Aorta (tissue), 5 donors: ENCODE results near the gene KCNC2. TPM values are rescaled to one million over a fixed set of nuclear protein-coding genes. Genes with fewer than 3 reads are reported as not detected.

Experiments used
- ATAC-seq: fragments of 200-7000 bp; cut with Tn5 transposase; one replicate; pipeline ENCODE4 v1.9.1; 2022; ENCODE audit warnings: moderate library complexity; ENCODE audit not compliant: low FRiP score
- DNase-seq, 2 donors: peaks; one replicate each; pipeline ENCODE4 v3.0.0-alpha.2; 2020
- H3K27ac ChIP-seq, 2 donors: one replicate each; pipeline ENCODE4 v1.5.1; 2013; ENCODE audit warnings: low read length in 2 of 2, mild to moderate bottlenecking in 2 of 2, moderate library complexity in 2 of 2, control low read depth in 1 of 2, inconsistent platforms in 1 of 2, low read depth in 1 of 2
- H3K27me3 ChIP-seq, 2 donors: one replicate each; pipeline ENCODE4 v1.6.1; 2013; ENCODE audit warnings: control low read depth in 1 of 2, low read length in 1 of 2, mild to moderate bottlenecking in 1 of 2, moderate library complexity in 1 of 2; ENCODE audit not compliant: insufficient read depth in 2 of 2, control insufficient read depth in 1 of 2
- H3K36me3 ChIP-seq, 2 donors: one replicate each; pipeline ENCODE4 v1.6.1; 2013; ENCODE audit warnings: control low read depth in 1 of 2, low read length in 1 of 2, mild to moderate bottlenecking in 1 of 2; ENCODE audit not compliant: insufficient read depth in 2 of 2, control insufficient read depth in 1 of 2
- H3K4me1 ChIP-seq, 2 donors: one replicate each; pipeline ENCODE4 v1.6.1; 2013; ENCODE audit warnings: low read length in 2 of 2, control low read depth in 1 of 2, mild to moderate bottlenecking in 1 of 2, moderate library complexity in 1 of 2; ENCODE audit not compliant: insufficient read depth in 2 of 2, control insufficient read depth in 1 of 2
- H3K4me3 ChIP-seq, 2 donors: one replicate each; pipeline ENCODE4 v1.5.1; 2013; ENCODE audit warnings: low read length in 2 of 2, control low read depth in 1 of 2, mild to moderate bottlenecking in 1 of 2
- H3K9me3 ChIP-seq: one replicate; pipeline ENCODE4 v1.6.1; 2013; ENCODE audit warnings: mild to moderate bottlenecking, low read length; ENCODE audit not compliant: control insufficient read depth
- WGBS, 2 donors: extraction: QIAGEN DNeasy Blood & Tissue Kit; methylation state at CpG; one replicate each; pipeline ENCODE4 v1.1.7; 2013; 5-methylcytosine and 5-hydroxymethylcytosine counted together
- intact Hi-C, 2 donors: fragments of 100-400 bp; cut with DNase I; formaldehyde crosslinking; loops; one replicate each; pipeline versions ENCODE4 v1.14.2 to v1.15.0; 2022
- polyA plus RNA-seq, 2 donors: library from polyadenylated mRNA; stranded (reverse); fragments of 200-250 nt; gene quantifications; one replicate each; pipeline ENCODE4 v1.2.3, GENCODE V29; 2013
- total RNA-seq, 2 donors: library from RNA; stranded (reverse); fragmentation: NEBNext Ultra II Directional; extraction: Animal tissue kit (Norgen Biotek cat#: 25700); gene quantifications; one replicate each; pipeline ENCODE4 v1.2.1, GENCODE V29; 2021
- donor health status: healthy with polysubstance abuse.
- donor health status: Bipolar disorder and iron deficiency.
- donor health status: DM: no; HTN: no; CAD: no.
- donor health status: DM: no; HTN: no; CAD: no.
- donor health status: DM: yes; HTN: yes; CAD: no.

Gene KCNC2
- total and polyA plus RNA-seq, 4 donors = not detected

DNA sequence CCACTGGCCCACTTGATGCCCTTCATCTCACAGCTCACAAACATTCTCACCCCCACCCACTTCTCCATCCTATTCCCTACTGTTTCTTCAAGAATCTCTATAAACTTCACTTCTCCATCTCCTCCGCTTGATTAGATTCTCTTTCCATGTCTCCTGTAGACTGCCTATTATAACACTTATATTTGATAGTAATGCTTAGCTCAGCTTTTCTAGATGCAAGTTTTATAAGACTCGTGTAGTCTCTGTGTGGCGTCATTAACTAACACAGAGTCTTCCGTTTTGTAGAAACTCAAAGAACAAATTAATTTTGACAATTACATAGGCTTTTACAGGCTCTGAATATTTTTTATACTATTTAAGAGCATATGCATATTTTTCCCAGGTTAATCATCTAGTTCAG, 25.7 kb downstream of the KCNC2 start:
- Histone ChIP-seq H3K36me3 (no peaks in the 10 kb centered on the region), H3K4me3 (no peak overlapping the region), H3K27ac (no peak overlapping the region), H3K9me3 (no peaks in the 10 kb centered on the region), H3K4me1 (no peaks in the 10 kb centered on the region), H3K27me3 (no peaks in the 10 kb centered on the region)
- no peak for DNase-seq
- WGBS, 2 donors = 89 to 92% methylated on average over 4 of the region's 4 CpGs
- intact Hi-C loops = no loop called here
- ATAC-seq = no peak

DNA sequence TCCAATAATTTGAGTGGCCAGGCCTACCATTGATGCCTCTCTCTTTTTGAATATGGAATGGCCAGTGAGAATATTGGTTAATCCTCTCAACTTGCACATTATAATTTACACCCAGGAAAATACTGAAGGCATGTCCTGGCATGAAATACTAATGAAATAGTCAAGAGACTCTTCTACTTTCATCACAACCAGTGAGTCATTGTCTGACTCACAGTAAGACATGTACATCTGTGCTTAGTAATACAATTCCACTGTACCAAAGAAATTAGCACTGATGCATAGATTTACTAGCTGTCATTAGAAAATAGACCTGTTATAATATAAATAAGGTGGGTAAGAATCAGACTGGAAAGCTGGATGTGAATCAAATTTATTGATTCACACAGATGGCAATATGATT, 31.6 kb downstream of the KCNC2 start:
- H3K4me3 ChIP-seq = no peak overlapping the region

DNA sequence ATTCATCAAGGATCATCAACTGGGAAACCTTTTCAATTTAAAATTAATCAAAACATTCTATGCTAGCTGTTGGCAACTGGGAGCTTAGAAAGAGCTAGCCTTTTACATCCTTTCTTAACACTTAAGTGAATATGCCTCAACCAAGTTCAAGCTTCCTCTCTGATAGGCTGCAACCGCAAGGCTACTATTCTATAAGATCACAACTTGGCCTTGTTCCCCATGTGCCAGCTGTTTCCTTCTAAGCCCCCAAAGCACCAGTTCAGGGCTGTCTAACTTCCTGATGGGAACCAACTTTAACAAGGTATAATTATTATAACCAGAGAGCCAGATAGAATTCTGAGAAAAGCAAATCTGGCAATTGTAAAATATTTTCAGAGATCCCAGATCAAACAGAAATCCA, 37.0 kb downstream of the KCNC2 start:
- WGBS, 2 donors = 83 to 87% methylated on average over 1 of the region's 1 CpG
- no peaks in the 10 kb centered on the region for H3K27me3 ChIP-seq
- H3K4me1 ChIP-seq = no peaks in the 10 kb centered on the region
- DNase-seq (no peak), ATAC-seq (no peak)
- H3K27ac ChIP-seq = no peak overlapping the region
- H3K9me3 ChIP-seq = no peaks in the 10 kb centered on the region
- H3K4me3 ChIP-seq = no peak overlapping the region
- H3K36me3 ChIP-seq = no peaks in the 10 kb centered on the region
- intact Hi-C loops = no loop called here

More for the DNA sequence above, 31.6 kb downstream of the KCNC2 start:
- no peaks in the 10 kb centered on the region for H3K9me3 ChIP-seq
- intact Hi-C loops = no loop called here
- H3K36me3 ChIP-seq = no peaks in the 10 kb centered on the region
- ATAC-seq (no peak), DNase-seq (no peak)
- H3K27ac ChIP-seq = no peak overlapping the region
- H3K27me3 ChIP-seq = no peaks in the 10 kb centered on the region
- no peaks in the 10 kb centered on the region for H3K4me1 ChIP-seq

DNA sequence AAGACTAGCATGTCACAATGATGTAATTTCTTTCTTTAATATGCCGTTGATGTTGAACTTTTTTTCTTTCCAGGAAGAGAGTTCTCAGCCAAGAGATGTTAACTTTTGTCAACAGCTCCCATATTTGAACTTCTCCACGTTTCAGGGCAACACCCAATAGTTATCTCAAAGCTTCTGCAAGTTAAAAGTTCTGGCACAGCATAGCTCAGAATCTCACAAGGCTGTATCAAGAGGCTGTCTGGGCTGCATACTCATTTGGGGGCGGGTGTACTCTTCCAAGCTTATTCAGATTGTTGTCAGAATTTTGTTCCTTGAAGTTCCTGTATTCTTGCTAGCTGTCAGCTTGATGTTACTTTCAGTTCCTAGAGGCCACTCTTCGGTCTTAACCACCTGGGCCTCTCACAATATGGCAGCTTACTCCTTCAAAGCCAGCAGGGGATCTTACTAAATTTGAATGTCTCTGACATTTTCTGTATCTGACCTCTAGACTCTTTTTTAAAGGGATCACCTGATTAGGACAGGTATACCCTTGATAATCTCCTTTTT, 38.9 kb downstream of the KCNC2 start:
- DNase-seq = no peak
- 41 to 47% methylated on average over 4 of the region's 4 CpGs for WGBS, 2 donors
- Histone ChIP-seq H3K9me3 (no peaks in the 10 kb centered on the region), H3K4me1 (no peaks in the 10 kb centered on the region), H3K27me3 (no peaks in the 10 kb centered on the region), H3K27ac (no peak overlapping the region), H3K4me3 (no peak overlapping the region), H3K36me3 (no peaks in the 10 kb centered on the region)
- ATAC-seq = no peak
- intact Hi-C loops = no loop called here

DNA sequence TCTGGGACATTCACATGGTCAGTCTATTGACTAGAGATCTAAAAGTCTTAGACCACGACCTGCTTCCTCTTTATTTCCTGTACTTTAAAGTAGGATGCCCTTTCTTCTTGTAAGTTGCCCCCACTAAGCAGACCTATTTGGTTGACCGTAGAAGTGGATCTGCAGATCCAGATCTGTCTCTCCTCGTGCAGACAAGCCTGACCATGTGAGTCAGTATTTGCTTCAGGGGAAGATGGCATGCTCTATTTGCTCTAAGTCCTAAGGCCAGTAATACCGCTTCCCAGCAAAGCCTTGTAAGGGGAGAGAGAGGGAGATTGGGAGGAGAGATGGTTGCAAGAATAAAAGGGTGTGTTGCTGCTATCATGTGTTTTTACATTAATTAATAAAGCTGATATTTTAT, 46.8 kb downstream of the KCNC2 start:
- Histone ChIP-seq H3K9me3 (no peaks in the 10 kb centered on the region), H3K4me1 (no peaks in the 10 kb centered on the region), H3K27ac (no peak overlapping the region), H3K36me3 (no peaks in the 10 kb centered on the region), H3K4me3 (no peak overlapping the region), H3K27me3 (no peaks in the 10 kb centered on the region)
- ATAC-seq = no peak
- intact Hi-C loops = no loop called here
- no peak for DNase-seq
- 62 to 66% methylated on average over 4 of the region's 4 CpGs for WGBS, 2 donors

DNA sequence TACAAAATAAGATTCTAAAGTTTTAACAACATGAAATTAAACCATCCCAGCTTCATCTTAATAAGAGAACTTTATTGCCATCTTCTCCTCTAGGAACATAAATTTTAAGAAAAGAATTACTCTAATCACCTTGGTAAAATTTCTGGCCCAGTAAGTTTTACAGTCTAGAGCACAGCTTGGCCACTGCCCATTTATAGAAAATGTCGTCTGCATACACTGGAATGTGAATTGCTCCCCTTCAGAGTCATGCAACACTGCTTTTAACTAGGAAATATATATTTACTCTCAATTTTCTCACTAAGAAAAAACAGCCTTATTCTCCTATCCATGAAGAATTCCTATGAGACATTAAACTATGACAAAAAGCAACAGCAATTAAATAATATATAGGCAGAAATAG, 48.2 kb downstream of the KCNC2 start:
- DNase-seq (no peak), ATAC-seq (no peak)
- Histone ChIP-seq H3K27me3 (no peaks in the 10 kb centered on the region), H3K9me3 (no peaks in the 10 kb centered on the region), H3K36me3 (no peaks in the 10 kb centered on the region), H3K27ac (no peak overlapping the region), H3K4me3 (no peak overlapping the region), H3K4me1 (no peaks in the 10 kb centered on the region)
- 6 to 17% methylated on average over 1 of the region's 1 CpG for WGBS, 2 donors
- intact Hi-C loops = no loop called here

DNA sequence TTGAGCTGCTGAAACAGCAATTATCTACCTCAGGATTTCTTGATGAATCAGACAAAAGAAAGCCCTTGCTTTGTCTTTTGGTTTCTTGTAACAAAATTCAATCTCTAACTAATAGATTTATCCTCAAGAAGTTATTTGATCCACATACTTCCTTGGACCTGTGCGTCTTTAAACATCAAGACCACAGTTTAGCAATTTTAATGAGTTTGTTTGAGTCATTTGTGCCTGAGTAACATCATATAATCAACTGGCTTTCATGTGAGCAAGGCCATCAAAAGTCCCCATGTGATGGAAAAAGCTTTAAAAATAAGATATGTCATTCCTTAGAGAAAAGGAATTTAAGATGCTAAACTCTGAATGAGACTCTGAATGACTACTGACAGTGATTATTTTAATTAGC, 52.3 kb downstream of the KCNC2 start:
- Histone ChIP-seq H3K4me3 (no peak overlapping the region), H3K27me3 (no peaks in the 10 kb centered on the region), H3K27ac (no peak overlapping the region), H3K9me3 (no peaks in the 10 kb centered on the region), H3K36me3 (no peaks in the 10 kb centered on the region), H3K4me1 (no peaks in the 10 kb centered on the region)
- ATAC-seq = no peak
- no peak for DNase-seq
- 75 to 78% methylated on average over 1 of the region's 1 CpG for WGBS, 2 donors
- intact Hi-C loops = no loop called here

DNA sequence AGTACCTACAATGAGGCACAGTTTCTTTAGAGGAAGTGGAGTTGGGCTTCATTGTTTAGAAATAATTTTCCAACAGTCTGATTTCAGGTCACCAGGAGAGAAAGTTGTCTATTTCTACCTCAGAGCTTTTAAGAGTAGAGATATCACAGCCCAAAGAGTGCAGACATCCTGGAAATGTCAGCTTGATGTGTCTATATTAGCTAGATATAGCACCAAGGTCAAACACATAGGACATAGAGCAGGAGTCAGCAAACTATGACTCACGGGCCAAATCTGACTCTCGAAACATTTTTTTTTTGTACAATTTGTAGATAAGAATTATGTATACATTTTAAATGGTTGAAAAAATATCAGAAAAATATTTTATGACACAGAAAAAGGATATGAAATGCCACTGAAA, 53.7 kb downstream of the KCNC2 start:
- no peak for DNase-seq
- Histone ChIP-seq H3K27me3 (no peaks in the 10 kb centered on the region), H3K4me3 (no peak overlapping the region), H3K36me3 (no peaks in the 10 kb centered on the region), H3K9me3 (no peaks in the 10 kb centered on the region), H3K27ac (no peak overlapping the region), H3K4me1 (no peaks in the 10 kb centered on the region)
- ATAC-seq = no peak
- intact Hi-C loops = no loop called here
- 27 to 44% methylated on average over 2 of the region's 2 CpGs for WGBS, 2 donors

DNA sequence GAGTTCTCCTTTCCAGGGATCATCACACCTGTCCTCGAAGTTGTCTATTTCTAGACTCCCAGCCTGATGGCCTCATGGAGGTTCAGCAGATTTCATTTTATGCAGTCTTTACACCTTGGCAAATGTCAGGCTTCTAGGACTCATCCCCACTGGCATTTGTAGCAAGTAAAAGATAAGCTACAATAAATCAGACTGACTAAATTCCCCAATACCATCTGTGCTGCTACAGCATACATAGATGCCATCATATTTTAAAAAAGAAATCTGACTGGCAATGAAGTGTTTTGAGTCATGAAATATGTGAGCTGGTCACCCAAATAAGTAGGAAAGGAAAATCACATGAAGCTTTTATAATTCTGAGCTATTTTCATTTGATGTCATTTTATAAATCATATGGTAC, 55.3 kb downstream of the KCNC2 start:
- DNase-seq (no peak), ATAC-seq (no peak)
- intact Hi-C loops = no loop called here
- Histone ChIP-seq H3K36me3 (no peaks in the 10 kb centered on the region), H3K4me3 (no peak overlapping the region), H3K4me1 (no peaks in the 10 kb centered on the region), H3K9me3 (no peaks in the 10 kb centered on the region), H3K27ac (no peak overlapping the region), H3K27me3 (no peaks in the 10 kb centered on the region)
- 70 to 76% methylated on average over 1 of the region's 1 CpG for WGBS, 2 donors
